ENCODE measurements around the gene UFSP1. TPM values are rescaled to one million over a fixed set of nuclear protein-coding genes. Genes with fewer than 3 reads are reported as not detected.
"Not testable (repeated sequence)": the region's sequence is repeated elsewhere in the genome, so short reads cannot be mapped to it uniquely, and the experiment has no call there.

UFSP1 gene
- total RNA-seq, 4 donors from 2014 or later, result 1.3 to 19.1 (median 3.7) TPM; not detected in 1

DNA sequence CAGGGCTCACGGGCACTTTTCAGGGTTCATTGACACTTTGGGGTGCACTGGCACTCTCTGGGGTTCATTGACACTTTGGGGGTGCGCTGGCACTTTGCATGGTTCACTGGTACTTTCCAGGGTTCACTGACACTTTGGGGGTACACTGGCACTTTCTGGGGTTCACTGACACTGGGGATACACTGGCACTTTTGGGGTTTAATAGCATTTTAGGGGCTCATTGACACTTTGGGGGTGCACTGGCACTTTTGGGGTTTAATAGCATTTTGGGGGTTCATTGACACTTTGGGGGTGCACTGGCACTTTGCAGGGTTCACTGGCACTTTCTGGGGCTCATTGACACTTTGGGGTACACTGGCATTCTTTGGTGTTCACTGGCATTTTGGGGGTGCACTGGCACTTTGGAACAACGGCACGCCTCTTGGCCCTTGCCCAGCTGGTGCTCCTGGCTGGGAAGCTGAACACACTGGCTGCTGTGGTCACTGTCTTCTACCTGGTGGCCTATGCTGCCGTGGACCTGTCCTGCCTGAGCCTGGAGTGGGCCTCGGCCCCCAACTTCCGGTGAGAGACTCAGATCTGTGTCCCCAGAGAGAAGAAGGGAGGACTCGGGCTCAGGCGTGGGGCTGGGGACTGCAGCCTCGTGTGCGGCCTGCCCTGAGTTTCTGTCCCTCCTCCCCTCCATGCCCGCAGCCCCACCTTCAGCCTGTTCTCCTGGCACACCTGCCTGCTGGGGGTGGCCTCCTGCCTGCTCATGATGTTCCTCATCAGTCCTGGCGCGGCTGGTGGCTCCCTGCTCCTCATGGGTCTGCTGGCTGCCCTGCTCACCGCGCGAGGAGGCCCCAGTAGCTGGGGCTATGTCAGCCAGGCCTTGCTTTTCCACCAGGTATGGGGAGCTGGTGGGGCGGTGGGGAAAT lies 28.6 kb downstream of the UFSP1 start:
- intact Hi-C loops (cut with DNase I; ENCODE audit: low total_unique reads), result no loop called here
- no peak for DNase-seq
- in situ Hi-C loops (cut with MboI; ENCODE audit: low pct_ligation_motif_present in 1 of 4, low pct_unique_long_range_greater_than_20kb in 1 of 4, low sequenced_read_pairs in 3 of 4), result loop anchor here in 1 of 4 donors (25.0 kb wide), 1 partner anchor 149 kb away; the partner anchor contains the start of genes EPO and POP7
- Histone ChIP-seq H3K9me3 (no peaks in the 10 kb centered on the region), H3K27me3 (no peaks in the 10 kb centered on the region), H3K4me1 (peaks cover 0 to 10% (median 4%) of the 10 kb centered on the region in 4 donors), H3K27ac (no peak overlapping the region), H3K36me3 (no peaks in the 10 kb centered on the region), H3K4me3 (no peak overlapping the region)
- TF ChIP-seq POLR2AphosphoS5 (IDR thresholded peaks at IDR 0.05) (no peak), EP300 (IDR thresholded peaks at IDR 0.05; ENCODE audit: low read depth) (no peak), POLR2A (IDR thresholded peaks at IDR 0.05) (no peak), CTCF (IDR thresholded peaks at IDR 0.05) (no peak)
- 89 to 95% methylated on average over 4 to 18 of the region's 18 CpGs for WGBS, 2 donors (ENCODE audit: low coverage in 1 of 2)

- Histone ChIP-seq H3K9me3 (no peaks in the 10 kb centered on the region), H3K4me1 (peaks cover 0 to 4% (median 0%) of the 10 kb centered on the region in 4 donors), H3K4me3 (no peak overlapping the region), H3K27ac (no peak overlapping the region), H3K36me3 (no peaks in the 10 kb centered on the region), H3K27me3 (no peaks in the 10 kb centered on the region)
- no peak for DNase-seq
- TF ChIP-seq POLR2AphosphoS5 (IDR thresholded peaks at IDR 0.05), result no peak
- no peak for TF ChIP-seq CTCF (IDR thresholded peaks at IDR 0.05)
- TF ChIP-seq POLR2A (IDR thresholded peaks at IDR 0.05), result no peak
- no peak for TF ChIP-seq EP300 (IDR thresholded peaks at IDR 0.05; ENCODE audit: low read depth)
- in situ Hi-C loops (cut with MboI; ENCODE audit: low pct_ligation_motif_present in 1 of 4, low pct_unique_long_range_greater_than_20kb in 1 of 4, low sequenced_read_pairs in 3 of 4) (loop anchor here in 3 of 4 donors (5.0 to 25.0 kb wide), 3 partner anchors 65 to 158 kb away; partner anchors contain the start of genes EPO (in 1 of the 3) and POP7 (in 1 of the 3)), intact Hi-C loops (cut with DNase I; ENCODE audit: low total_unique reads) (loop anchor here (10.0 kb wide), 1 partner anchor 155 kb away; the partner anchor contains the start of gene POP7)
- WGBS, 2 donors (ENCODE audit: low coverage in 1 of 2), result 82 to 89% methylated on average over 5 to 15 of the region's 15 CpGs
These were observed 29.7 kb downstream of the UFSP1 start for GRCh38 chr7:100859856-100860255.

- Histone ChIP-seq H3K27ac (no peak overlapping the region), H3K27me3 (no peaks in the 10 kb centered on the region), H3K4me1 (peaks cover 0 to 16% (median 12%) of the 10 kb centered on the region in 4 donors), H3K4me3 (no peak overlapping the region), H3K9me3 (no peaks in the 10 kb centered on the region), H3K36me3 (no peaks in the 10 kb centered on the region)
- no peak for DNase-seq
- WGBS, 2 donors (ENCODE audit: low coverage in 1 of 2), result 96% methylated on average over 16 of the region's 16 CpGs; no CpG with 5 or more reads in 1 of the 2 donors
- TF ChIP-seq EP300 (IDR thresholded peaks at IDR 0.05; ENCODE audit: low read depth) (no peak), CTCF (IDR thresholded peaks at IDR 0.05) (no peak), POLR2A (IDR thresholded peaks at IDR 0.05) (no peak), POLR2AphosphoS5 (IDR thresholded peaks at IDR 0.05) (no peak)
- intact Hi-C loops (cut with DNase I; ENCODE audit: low total_unique reads), result loop anchor here (10.0 kb wide), 1 partner anchor 152 kb away; the partner anchor contains the start of gene POP7
- in situ Hi-C loops (cut with MboI; ENCODE audit: low pct_ligation_motif_present in 1 of 4, low pct_unique_long_range_greater_than_20kb in 1 of 4, low sequenced_read_pairs in 3 of 4), result loop anchor here in 3 of 4 donors (5.0 to 25.0 kb wide), 3 partner anchors 62 to 155 kb away; partner anchors contain the start of genes EPO (in 1 of the 3) and POP7 (in 1 of the 3)
These were observed 32.6 kb downstream of the UFSP1 start for GRCh38 chr7:100856871-100857282.

DNA sequence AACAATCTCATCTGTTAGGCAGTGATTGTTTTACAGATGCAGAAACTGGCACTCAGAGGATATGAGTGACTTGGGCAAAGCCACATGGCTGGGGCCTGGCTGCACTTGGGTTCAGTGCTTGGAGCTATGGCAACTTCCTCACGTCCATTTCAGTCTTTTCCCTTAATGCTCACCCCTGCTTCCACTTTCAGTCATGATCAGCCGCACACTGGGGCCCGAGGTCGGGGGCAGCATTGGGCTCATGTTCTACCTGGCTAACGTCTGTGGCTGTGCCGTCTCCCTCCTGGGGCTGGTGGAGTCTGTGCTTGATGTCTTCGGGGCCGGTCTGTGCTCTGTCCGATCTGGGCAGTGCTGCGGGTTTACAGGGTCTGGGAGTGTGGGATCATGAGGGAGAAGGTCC lies 34.0 kb downstream of the UFSP1 start:
- DNase-seq, result no peak
- WGBS, 2 donors (ENCODE audit: low coverage in 1 of 2), result 86% methylated on average over 10 of the region's 10 CpGs; no CpG with 5 or more reads in 1 of the 2 donors
- in situ Hi-C loops (cut with MboI; ENCODE audit: low pct_ligation_motif_present in 1 of 4, low pct_unique_long_range_greater_than_20kb in 1 of 4, low sequenced_read_pairs in 3 of 4) (loop anchor here in 3 of 4 donors (5.0 to 25.0 kb wide), 3 partner anchors 61 to 153 kb away; partner anchors contain the start of genes EPO (in 1 of the 3) and POP7 (in 1 of the 3)), intact Hi-C loops (cut with DNase I; ENCODE audit: low total_unique reads) (loop anchor here (10.0 kb wide), 1 partner anchor 151 kb away; the partner anchor contains the start of gene POP7)
- H3K27me3 ChIP-seq, result no peaks in the 10 kb centered on the region
- no peak overlapping the region for H3K27ac ChIP-seq
- H3K4me3 ChIP-seq, result no peak overlapping the region
- no peaks in the 10 kb centered on the region for H3K9me3 ChIP-seq
- H3K4me1 ChIP-seq, result peaks cover 0 to 20% (median 14%) of the 10 kb centered on the region in 4 donors
- TF ChIP-seq CTCF (IDR thresholded peaks at IDR 0.05) (no peak), POLR2A (IDR thresholded peaks at IDR 0.05) (no peak), POLR2AphosphoS5 (IDR thresholded peaks at IDR 0.05) (no peak)
- H3K36me3 ChIP-seq, result no peaks in the 10 kb centered on the region

DNA sequence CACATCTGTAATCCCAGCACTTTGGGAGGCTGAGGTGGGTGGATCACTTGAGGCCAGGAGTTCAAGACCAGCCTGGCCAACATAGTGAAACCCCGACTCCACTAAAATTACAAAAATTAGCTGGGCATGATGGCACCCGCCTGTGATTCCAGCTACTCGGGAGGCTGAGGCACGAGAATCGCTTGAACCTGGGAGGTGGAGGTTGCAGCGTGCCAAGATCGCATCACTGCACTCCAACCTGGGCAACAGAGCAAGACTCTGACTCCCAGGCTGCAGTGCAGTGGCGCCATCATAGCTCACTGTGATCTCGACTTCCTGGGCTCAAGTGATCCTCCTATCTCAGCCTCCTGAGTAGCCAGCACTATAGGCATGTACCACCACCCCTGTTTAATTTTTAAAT lies 34.6 kb downstream of the UFSP1 start:
- H3K9me3 ChIP-seq, H3K36me3 ChIP-seq, H3K4me3 ChIP-seq, H3K27me3 ChIP-seq, H3K27ac ChIP-seq, DNase-seq: not testable (repeated sequence)
- H3K4me1 ChIP-seq, result peaks cover 0 to 20% (median 14%) of the 10 kb centered on the region in 4 donors
- 96% methylated on average over 9 of the region's 9 CpGs; no CpG with 5 or more reads in 1 of the 2 donors for WGBS, 2 donors (ENCODE audit: low coverage in 1 of 2)
- in situ Hi-C loops (cut with MboI; ENCODE audit: low pct_ligation_motif_present in 1 of 4, low pct_unique_long_range_greater_than_20kb in 1 of 4, low sequenced_read_pairs in 3 of 4) (loop anchor here in 3 of 4 donors (5.0 to 25.0 kb wide), 4 partner anchors 53 to 153 kb away; partner anchors contain the start of genes EPO (in 1 of the 3) and POP7 (in 1 of the 3)), intact Hi-C loops (cut with DNase I; ENCODE audit: low total_unique reads) (loop anchor here (10.0 kb wide), 1 partner anchor 150 kb away; the partner anchor contains the start of gene POP7)

Data from transverse colon (tissue), 4 donors.